GM19238 (cell line): ENCODE data around the gene DDX56.

Source experiments
- DNase-seq: peaks from one replicate; pipeline ENCODE4 v3.0.0; 2011; ENCODE audit warnings: low spot score; ENCODE audit not compliant: insufficient read length

DDX56 gene

GRCh38 chr7:44535348-44536064, 38.2 kb downstream of the DDX56 start:
- DNase-seq: no peak

- peak; percentile 79 for DNase-seq
These were observed 39.2 kb downstream of the DDX56 start for GRCh38 chr7:44534501-44534900.

GRCh38 chr7:44534087-44534486, 39.6 kb downstream of the DDX56 start:
- DNase-seq: no peak

- DNase-seq: no peak
These were observed 40.2 kb downstream of the DDX56 start for GRCh38 chr7:44533301-44534055.

GRCh38 chr7:44531421-44532380, 42.0 kb downstream of the DDX56 start:
- no peak for DNase-seq

GRCh38 chr7:44530990-44531389, 42.7 kb downstream of the DDX56 start:
- no peak for DNase-seq

- no peak for DNase-seq
These were observed 48.8 kb downstream of the DDX56 start for GRCh38 chr7:44524811-44525388.

GRCh38 chr7:44522315-44522714, 51.4 kb downstream of the DDX56 start:
- no peak for DNase-seq

- no peak for DNase-seq
These were observed 52.2 kb downstream of the DDX56 start for GRCh38 chr7:44521347-44522095.

- no peak for DNase-seq
These were observed 53.1 kb downstream of the DDX56 start for GRCh38 chr7:44520574-44520973.

GRCh38 chr7:44519546-44519945, 54.2 kb downstream of the DDX56 start:
- no peak for DNase-seq

GRCh38 chr7:44518761-44519160, 54.9 kb downstream of the DDX56 start:
- no peak for DNase-seq

GRCh38 chr7:44517175-44517574, 56.5 kb downstream of the DDX56 start:
- DNase-seq: no peak
